GM23338 (cell line): Measurements from ENCODE around the gene GLOD4. TPM values are rescaled to one million over a fixed set of nuclear protein-coding genes. Genes with fewer than 3 reads are reported as not detected.
A peak's percentile ranks its signal among the peaks of the same experiment; 100 is the strongest.

Source experiments
- ATAC-seq: fragments of 200-7000 bp; cut with Tn5 transposase; 3 replicates; pipeline ENCODE4 v1.9.1; 2020
- DNase-seq: peaks from one replicate; pipeline ENCODE4 v3.0.0-alpha.2; 2015; ENCODE audit warnings: low spot score
- H2AFZ ChIP-seq: fragments of 200-600 bp; sonication (generic); 2 replicates; pipeline ENCODE4 v1.8.0; 2016; ENCODE audit warnings: antibody characterized with exemption, mild to moderate bottlenecking, moderate library complexity
- H3F3A ChIP-seq: fragments of 200-600 bp; sonication (generic); replicated peaks from 2 replicates; pipeline ENCODE4 v1.8.0; 2017; ENCODE audit warnings: antibody characterized with exemption, mixed run types, low read depth
- H3K27ac ChIP-seq: fragments of 200-600 bp; sonication (generic); 2 replicates; pipeline ENCODE4 v1.6.1; 2016; ENCODE audit warnings: low read depth
- H3K27me3 ChIP-seq: fragments of 200-600 bp; sonication (generic); 2 replicates; pipeline ENCODE4 v1.8.0; 2016; ENCODE audit warnings: mild to moderate bottlenecking, mixed run types, moderate library complexity; ENCODE audit not compliant: insufficient read depth
- H3K36me3 ChIP-seq: fragments of 200-600 bp; sonication (generic); 2 replicates; pipeline ENCODE4 v1.8.0; 2016; ENCODE audit warnings: mild to moderate bottlenecking; ENCODE audit not compliant: insufficient read depth
- H3K4me1 ChIP-seq: fragments of 200-600 bp; sonication (generic); 2 replicates; pipeline ENCODE4 v1.8.0; 2016; ENCODE audit warnings: mild to moderate bottlenecking, moderate library complexity; ENCODE audit not compliant: insufficient read depth
- H3K4me2 ChIP-seq: fragments of 200-600 bp; sonication (generic); 2 replicates; pipeline ENCODE4 v1.7.1; 2017; ENCODE audit warnings: mixed run types
- H3K4me3 ChIP-seq: fragments of 200-600 bp; sonication (generic); 2 replicates; pipeline ENCODE4 v1.6.1; 2016; ENCODE audit warnings: mixed run types
- H3K79me2 ChIP-seq: fragments of 200-600 bp; sonication (generic); replicated peaks from 2 replicates; pipeline ENCODE4 v1.8.0; 2017; ENCODE audit warnings: mild to moderate bottlenecking; ENCODE audit not compliant: insufficient read depth
- H3K9me2 ChIP-seq: fragments of 200-600 bp; sonication (generic); 2 replicates; pipeline ENCODE4 v1.8.0; 2017; ENCODE audit not compliant: insufficient read depth
- H4K20me1 ChIP-seq: fragments of 200-600 bp; sonication (generic); replicated peaks from 2 replicates; pipeline ENCODE4 v1.8.0; 2017; ENCODE audit warnings: mild to moderate bottlenecking; ENCODE audit not compliant: insufficient read depth
- H3K27ac Mint-ChIP-seq: 2 replicates; pipeline ENCODE4 v1.8.0; 2020; ENCODE audit warnings: inconsistent platforms, mild to moderate bottlenecking, moderate library complexity, mixed read lengths
- H3K27me3 Mint-ChIP-seq: 3 replicates; pipeline ENCODE4 v1.8.0; 2022; ENCODE audit warnings: low read depth, mild to moderate bottlenecking, moderate library complexity, mixed read lengths, inconsistent platforms; ENCODE audit not compliant: insufficient read depth, poor library complexity
- H3K36me3 Mint-ChIP-seq: 3 replicates; pipeline ENCODE4 v1.8.0; 2021; ENCODE audit warnings: low read depth, mild to moderate bottlenecking, inconsistent platforms, moderate library complexity, mixed read lengths
- H3K4me1 Mint-ChIP-seq: 3 replicates; pipeline ENCODE4 v1.8.0; 2020; ENCODE audit warnings: mild to moderate bottlenecking, inconsistent platforms, mixed read lengths
- H3K4me3 Mint-ChIP-seq: 3 replicates; pipeline ENCODE4 v1.8.0; 2021; ENCODE audit warnings: moderate library complexity, mild to moderate bottlenecking, inconsistent platforms, mixed read lengths
- H3K9me3 Mint-ChIP-seq: 3 replicates; pipeline ENCODE4 v1.8.0; 2020; ENCODE audit warnings: moderate library complexity, mild to moderate bottlenecking, inconsistent platforms, mixed read lengths
- EZH2 ChIP-seq: fragments of 200-600 bp; sonication (generic); IDR thresholded peaks from one replicate; pipeline ENCODE4 v1.8.0; 2017; ENCODE audit warnings: antibody characterized with exemption, mild to moderate bottlenecking, low read depth; ENCODE audit not compliant: unreplicated experiment
- EZH2phosphoT487 ChIP-seq: fragments of 200-600 bp; sonication (generic); IDR thresholded peaks from one replicate; pipeline ENCODE4 v1.8.1; 2018; ENCODE audit warnings: antibody characterized with exemption; ENCODE audit not compliant: unreplicated experiment
- NANOG ChIP-seq: IDR thresholded peaks from 2 replicates; pipeline ENCODE4 v1.6.1; 2016; ENCODE audit warnings: antibody characterized with exemption, borderline replicate concordance
- POLR2AphosphoS5 ChIP-seq: IDR thresholded peaks from 2 replicates; pipeline ENCODE4 v1.6.1; 2016; ENCODE audit warnings: antibody characterized with exemption, low read depth
- STAT1 ChIP-seq: IDR thresholded peaks from one replicate; pipeline ENCODE4 v1.6.1; 2016; ENCODE audit warnings: antibody characterized with exemption; ENCODE audit not compliant: unreplicated experiment
- ZNF331 ChIP-seq: fragments of 250-450 bp; sonication (Bioruptor Pico); IDR thresholded peaks from 2 replicates; pipeline ENCODE4 v1.5.0; 2020; ENCODE audit warnings: low read depth, mild to moderate bottlenecking, moderate library complexity
- polyA plus RNA-seq: library from polyadenylated mRNA; unstranded; fragments of >200 nt; fragmentation: Nextera tagmentation; extraction: Ambion mirVana; gene quantifications from 2 replicates; pipeline ENCODE4 v1.2.1, GENCODE V29; 2016
- total RNA-seq: library from RNA; depleted of rRNA; stranded (reverse); fragments of >200 nt; shearing (Covaris generic); gene quantifications from 2 replicates; pipeline ENCODE4 v1.2.3, GENCODE V29; 2014
- TF ChIP-seq, protein P1 (sequence below), 2 experiments: fragments of 200-600 bp in 1 of 2; sonication (generic) in 1 of 2; conservative IDR thresholded peaks; 2 replicates each; pipeline versions ENCODE4 v1.5.1 to v1.6.1; 2016 to 2017; ENCODE audit warnings: antibody characterized with exemption in 2 of 2, low read depth in 2 of 2, mild to moderate bottlenecking in 2 of 2, moderate library complexity in 1 of 2
- TF ChIP-seq, protein P2 (sequence below): IDR thresholded peaks from 2 replicates; pipeline ENCODE4 v1.6.1; 2016; ENCODE audit warnings: antibody characterized with exemption
- TF ChIP-seq, protein P3 (sequence below): IDR thresholded peaks from one replicate; pipeline ENCODE4 v1.6.1; 2018; ENCODE audit warnings: antibody characterized with exemption; ENCODE audit not compliant: unreplicated experiment
- TF ChIP-seq, protein P4 (sequence below): fragments of 250-450 bp; sonication (Bioruptor Pico); IDR thresholded peaks from 2 replicates; pipeline ENCODE4 v1.5.0; 2020; ENCODE audit warnings: mild to moderate bottlenecking, moderate library complexity

Gene GLOD4
- total and polyA plus RNA-seq, 2 experiments from 2014 or later = 120 to 122 TPM

DNA sequence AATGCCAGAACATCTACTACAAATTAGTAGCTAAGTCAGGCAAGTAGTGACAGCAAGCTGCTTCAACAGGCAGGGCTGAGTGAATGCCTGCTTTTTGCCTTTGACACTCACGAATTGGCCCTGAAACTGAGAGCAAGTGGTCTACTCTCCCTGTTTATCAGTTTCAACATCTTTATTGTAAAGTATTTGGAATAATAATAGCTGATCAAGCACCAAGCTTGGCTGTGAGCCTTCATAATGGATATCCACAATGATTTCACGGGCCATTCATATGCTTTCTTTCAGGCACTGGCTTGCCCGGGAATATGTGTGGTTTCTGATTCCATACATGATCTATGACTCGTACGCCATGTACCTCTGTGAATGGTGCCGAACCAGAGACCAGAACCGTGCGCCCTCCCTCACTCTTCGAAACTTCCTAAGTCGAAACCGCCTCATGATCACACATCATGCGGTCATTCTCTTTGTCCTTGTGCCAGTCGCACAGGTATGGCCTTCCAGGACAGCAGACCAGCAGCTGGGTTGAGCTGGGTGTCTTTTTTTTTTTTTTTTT is 44.4 kb downstream of the GLOD4 start (continued):
- TF ChIP-seq, protein P1, sequence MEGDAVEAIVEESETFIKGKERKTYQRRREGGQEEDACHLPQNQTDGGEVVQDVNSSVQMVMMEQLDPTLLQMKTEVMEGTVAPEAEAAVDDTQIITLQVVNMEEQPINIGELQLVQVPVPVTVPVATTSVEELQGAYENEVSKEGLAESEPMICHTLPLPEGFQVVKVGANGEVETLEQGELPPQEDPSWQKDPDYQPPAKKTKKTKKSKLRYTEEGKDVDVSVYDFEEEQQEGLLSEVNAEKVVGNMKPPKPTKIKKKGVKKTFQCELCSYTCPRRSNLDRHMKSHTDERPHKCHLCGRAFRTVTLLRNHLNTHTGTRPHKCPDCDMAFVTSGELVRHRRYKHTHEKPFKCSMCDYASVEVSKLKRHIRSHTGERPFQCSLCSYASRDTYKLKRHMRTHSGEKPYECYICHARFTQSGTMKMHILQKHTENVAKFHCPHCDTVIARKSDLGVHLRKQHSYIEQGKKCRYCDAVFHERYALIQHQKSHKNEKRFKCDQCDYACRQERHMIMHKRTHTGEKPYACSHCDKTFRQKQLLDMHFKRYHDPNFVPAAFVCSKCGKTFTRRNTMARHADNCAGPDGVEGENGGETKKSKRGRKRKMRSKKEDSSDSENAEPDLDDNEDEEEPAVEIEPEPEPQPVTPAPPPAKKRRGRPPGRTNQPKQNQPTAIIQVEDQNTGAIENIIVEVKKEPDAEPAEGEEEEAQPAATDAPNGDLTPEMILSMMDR (conservative IDR thresholded peaks at IDR 0.05; ENCODE audit: low read depth in 2 of 2) = no peak
- TF ChIP-seq POLR2AphosphoS5 (no peak), STAT1 (no peak), NANOG (no peak), ZNF331 (CRISPR knock-in tag) (no peak)
- TF ChIP-seq, protein P2, sequence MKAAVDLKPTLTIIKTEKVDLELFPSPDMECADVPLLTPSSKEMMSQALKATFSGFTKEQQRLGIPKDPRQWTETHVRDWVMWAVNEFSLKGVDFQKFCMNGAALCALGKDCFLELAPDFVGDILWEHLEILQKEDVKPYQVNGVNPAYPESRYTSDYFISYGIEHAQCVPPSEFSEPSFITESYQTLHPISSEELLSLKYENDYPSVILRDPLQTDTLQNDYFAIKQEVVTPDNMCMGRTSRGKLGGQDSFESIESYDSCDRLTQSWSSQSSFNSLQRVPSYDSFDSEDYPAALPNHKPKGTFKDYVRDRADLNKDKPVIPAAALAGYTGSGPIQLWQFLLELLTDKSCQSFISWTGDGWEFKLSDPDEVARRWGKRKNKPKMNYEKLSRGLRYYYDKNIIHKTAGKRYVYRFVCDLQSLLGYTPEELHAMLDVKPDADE = no peak
- TF ChIP-seq, protein P3, sequence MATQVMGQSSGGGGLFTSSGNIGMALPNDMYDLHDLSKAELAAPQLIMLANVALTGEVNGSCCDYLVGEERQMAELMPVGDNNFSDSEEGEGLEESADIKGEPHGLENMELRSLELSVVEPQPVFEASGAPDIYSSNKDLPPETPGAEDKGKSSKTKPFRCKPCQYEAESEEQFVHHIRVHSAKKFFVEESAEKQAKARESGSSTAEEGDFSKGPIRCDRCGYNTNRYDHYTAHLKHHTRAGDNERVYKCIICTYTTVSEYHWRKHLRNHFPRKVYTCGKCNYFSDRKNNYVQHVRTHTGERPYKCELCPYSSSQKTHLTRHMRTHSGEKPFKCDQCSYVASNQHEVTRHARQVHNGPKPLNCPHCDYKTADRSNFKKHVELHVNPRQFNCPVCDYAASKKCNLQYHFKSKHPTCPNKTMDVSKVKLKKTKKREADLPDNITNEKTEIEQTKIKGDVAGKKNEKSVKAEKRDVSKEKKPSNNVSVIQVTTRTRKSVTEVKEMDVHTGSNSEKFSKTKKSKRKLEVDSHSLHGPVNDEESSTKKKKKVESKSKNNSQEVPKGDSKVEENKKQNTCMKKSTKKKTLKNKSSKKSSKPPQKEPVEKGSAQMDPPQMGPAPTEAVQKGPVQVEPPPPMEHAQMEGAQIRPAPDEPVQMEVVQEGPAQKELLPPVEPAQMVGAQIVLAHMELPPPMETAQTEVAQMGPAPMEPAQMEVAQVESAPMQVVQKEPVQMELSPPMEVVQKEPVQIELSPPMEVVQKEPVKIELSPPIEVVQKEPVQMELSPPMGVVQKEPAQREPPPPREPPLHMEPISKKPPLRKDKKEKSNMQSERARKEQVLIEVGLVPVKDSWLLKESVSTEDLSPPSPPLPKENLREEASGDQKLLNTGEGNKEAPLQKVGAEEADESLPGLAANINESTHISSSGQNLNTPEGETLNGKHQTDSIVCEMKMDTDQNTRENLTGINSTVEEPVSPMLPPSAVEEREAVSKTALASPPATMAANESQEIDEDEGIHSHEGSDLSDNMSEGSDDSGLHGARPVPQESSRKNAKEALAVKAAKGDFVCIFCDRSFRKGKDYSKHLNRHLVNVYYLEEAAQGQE = no peak

DNA sequence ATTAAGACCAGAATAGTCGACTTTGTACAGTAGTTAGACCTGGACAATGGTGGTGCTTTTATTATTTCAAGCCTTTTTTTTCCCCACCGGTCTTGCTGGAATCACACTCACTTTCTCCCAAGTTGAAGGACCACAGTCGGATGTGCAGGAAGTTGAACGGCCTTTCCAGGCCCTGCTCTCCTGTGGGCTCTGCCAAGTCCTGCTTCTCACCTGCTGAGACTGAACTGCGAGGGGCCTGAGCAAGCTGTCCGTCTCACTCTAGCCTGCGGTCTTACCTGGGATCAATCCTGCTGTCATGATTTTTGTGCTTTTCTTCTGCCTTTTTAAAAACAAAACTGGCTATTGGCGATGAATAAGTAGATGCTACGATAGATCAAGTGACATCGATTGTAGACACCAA is 48.3 kb downstream of the GLOD4 start:
- DNase-seq = no peak
- H3K27ac ChIP-seq = no peak overlapping the region
- TF ChIP-seq EZH2phosphoT487 = no peak
- TF ChIP-seq EZH2 = no peak
- no peak for TF ChIP-seq NANOG
- TF ChIP-seq, protein P4, sequence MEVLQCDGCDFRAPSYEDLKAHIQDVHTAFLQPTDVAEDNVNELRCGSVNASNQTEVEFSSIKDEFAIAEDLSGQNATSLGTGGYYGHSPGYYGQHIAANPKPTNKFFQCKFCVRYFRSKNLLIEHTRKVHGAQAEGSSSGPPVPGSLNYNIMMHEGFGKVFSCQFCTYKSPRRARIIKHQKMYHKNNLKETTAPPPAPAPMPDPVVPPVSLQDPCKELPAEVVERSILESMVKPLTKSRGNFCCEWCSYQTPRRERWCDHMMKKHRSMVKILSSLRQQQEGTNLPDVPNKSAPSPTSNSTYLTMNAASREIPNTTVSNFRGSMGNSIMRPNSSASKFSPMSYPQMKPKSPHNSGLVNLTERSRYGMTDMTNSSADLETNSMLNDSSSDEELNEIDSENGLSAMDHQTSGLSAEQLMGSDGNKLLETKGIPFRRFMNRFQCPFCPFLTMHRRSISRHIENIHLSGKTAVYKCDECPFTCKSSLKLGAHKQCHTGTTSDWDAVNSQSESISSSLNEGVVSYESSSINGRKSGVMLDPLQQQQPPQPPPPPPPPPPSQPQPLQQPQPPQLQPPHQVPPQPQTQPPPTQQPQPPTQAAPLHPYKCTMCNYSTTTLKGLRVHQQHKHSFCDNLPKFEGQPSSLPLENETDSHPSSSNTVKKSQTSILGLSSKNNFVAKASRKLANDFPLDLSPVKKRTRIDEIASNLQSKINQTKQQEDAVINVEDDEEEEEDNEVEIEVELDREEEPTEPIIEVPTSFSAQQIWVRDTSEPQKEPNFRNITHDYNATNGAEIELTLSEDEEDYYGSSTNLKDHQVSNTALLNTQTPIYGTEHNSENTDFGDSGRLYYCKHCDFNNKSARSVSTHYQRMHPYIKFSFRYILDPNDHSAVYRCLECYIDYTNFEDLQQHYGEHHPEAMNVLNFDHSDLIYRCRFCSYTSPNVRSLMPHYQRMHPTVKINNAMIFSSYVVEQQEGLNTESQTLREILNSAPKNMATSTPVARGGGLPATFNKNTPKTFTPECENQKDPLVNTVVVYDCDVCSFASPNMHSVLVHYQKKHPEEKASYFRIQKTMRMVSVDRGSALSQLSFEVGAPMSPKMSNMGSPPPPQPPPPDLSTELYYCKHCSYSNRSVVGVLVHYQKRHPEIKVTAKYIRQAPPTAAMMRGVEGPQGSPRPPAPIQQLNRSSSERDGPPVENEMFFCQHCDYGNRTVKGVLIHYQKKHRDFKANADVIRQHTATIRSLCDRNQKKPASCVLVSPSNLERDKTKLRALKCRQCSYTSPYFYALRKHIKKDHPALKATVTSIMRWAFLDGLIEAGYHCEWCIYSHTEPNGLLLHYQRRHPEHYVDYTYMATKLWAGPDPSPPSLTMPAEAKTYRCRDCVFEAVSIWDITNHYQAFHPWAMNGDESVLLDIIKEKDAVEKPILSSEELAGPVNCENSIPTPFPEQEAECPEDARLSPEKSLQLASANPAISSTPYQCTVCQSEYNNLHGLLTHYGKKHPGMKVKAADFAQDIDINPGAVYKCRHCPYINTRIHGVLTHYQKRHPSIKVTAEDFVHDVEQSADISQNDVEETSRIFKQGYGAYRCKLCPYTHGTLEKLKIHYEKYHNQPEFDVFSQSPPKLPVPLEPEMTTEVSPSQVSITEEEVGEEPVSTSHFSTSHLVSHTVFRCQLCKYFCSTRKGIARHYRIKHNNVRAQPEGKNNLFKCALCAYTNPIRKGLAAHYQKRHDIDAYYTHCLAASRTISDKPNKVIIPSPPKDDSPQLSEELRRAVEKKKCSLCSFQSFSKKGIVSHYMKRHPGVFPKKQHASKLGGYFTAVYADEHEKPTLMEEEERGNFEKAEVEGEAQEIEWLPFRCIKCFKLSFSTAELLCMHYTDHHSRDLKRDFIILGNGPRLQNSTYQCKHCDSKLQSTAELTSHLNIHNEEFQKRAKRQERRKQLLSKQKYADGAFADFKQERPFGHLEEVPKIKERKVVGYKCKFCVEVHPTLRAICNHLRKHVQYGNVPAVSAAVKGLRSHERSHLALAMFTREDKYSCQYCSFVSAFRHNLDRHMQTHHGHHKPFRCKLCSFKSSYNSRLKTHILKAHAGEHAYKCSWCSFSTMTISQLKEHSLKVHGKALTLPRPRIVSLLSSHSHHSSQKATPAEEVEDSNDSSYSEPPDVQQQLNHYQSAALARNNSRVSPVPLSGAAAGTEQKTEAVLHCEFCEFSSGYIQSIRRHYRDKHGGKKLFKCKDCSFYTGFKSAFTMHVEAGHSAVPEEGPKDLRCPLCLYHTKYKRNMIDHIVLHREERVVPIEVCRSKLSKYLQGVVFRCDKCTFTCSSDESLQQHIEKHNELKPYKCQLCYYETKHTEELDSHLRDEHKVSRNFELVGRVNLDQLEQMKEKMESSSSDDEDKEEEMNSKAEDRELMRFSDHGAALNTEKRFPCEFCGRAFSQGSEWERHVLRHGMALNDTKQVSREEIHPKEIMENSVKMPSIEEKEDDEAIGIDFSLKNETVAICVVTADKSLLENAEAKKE = no peak
- TF ChIP-seq, protein P2 = no peak
- Mint-ChIP-seq H3K27ac (no peak overlapping the region), H3K36me3 (peaks cover 56% of the 10 kb centered on the region), H3K9me3 (no peaks in the 10 kb centered on the region; the same call in 2 of the 3 replicates), H3K4me1 (peaks cover 16% of the 10 kb centered on the region), H3K27me3 (peaks cover 17% of the 10 kb centered on the region), H3K4me3 (peak overlapping the region; percentile 92)
- peak overlapping the region; percentile 95 for H3K4me2 ChIP-seq
- H3K4me1 ChIP-seq = peaks cover 13% of the 10 kb centered on the region
- H3K9me2 ChIP-seq = no peaks in the 10 kb centered on the region
- peaks cover 6% of the 10 kb centered on the region; the same call in 1 of the 2 replicates for H3K36me3 ChIP-seq
- peaks cover 38% of the 10 kb centered on the region for H3K79me2 ChIP-seq
- peaks cover 7% of the 10 kb centered on the region; the same call in 1 of the 2 replicates for H3K27me3 ChIP-seq
- H4K20me1 ChIP-seq = peaks cover 25% of the 10 kb centered on the region
- no peak overlapping the region for H2AFZ ChIP-seq
- H3F3A ChIP-seq = 0 out of 2 replicates have a peak, but pooled peaks cover 9% of the 10 kb centered on the region
- H3K4me3 ChIP-seq = peak overlapping the region; percentile 87
- no peak for ATAC-seq
